ENCODE data around the gene TNFRSF11A. TPM values are rescaled to one million over a fixed set of nuclear protein-coding genes. Genes with fewer than 3 reads are reported as not detected.

The TNFRSF11A gene
- total RNA-seq, 3 donors from 2014 or later = 23.3 to 87.3 (median 59.3) TPM

DNA sequence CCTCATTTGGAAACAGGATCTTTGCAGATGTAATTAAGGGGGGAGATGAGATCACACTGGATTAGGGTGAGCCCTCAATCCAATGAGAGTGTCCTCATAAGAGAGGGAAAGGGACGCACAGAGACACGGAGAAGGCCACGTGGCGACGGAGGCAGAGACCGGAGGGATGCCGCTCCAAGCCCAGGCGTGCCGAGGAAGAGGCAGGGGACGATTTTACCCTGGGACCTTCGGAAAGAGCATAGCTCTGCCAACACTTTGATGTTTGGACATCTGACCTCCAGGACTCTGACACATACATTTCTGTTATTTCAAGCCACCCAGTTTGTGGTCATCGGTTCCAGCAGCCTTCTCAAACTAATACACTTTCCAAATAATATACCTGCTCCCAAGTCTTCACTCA, 113.3 kb downstream of the TNFRSF11A start:
- Histone ChIP-seq H3K4me1 (ENCODE audit: low read depth) (peaks cover 21% of the 10 kb centered on the region), H3K4me3 (no peak overlapping the region), H3K9me3 (no peaks in the 10 kb centered on the region), H3K36me3 (ENCODE audit: low read depth) (no peaks in the 10 kb centered on the region)
- TF ChIP-seq, protein P1, sequence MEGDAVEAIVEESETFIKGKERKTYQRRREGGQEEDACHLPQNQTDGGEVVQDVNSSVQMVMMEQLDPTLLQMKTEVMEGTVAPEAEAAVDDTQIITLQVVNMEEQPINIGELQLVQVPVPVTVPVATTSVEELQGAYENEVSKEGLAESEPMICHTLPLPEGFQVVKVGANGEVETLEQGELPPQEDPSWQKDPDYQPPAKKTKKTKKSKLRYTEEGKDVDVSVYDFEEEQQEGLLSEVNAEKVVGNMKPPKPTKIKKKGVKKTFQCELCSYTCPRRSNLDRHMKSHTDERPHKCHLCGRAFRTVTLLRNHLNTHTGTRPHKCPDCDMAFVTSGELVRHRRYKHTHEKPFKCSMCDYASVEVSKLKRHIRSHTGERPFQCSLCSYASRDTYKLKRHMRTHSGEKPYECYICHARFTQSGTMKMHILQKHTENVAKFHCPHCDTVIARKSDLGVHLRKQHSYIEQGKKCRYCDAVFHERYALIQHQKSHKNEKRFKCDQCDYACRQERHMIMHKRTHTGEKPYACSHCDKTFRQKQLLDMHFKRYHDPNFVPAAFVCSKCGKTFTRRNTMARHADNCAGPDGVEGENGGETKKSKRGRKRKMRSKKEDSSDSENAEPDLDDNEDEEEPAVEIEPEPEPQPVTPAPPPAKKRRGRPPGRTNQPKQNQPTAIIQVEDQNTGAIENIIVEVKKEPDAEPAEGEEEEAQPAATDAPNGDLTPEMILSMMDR (IDR thresholded peaks at IDR 0.05) = no peak
- ATAC-seq (no peak), DNase-seq (no peak)
- intact Hi-C loops (cut with DNase I, micrococcal nuclease) = no loop called here

DNA sequence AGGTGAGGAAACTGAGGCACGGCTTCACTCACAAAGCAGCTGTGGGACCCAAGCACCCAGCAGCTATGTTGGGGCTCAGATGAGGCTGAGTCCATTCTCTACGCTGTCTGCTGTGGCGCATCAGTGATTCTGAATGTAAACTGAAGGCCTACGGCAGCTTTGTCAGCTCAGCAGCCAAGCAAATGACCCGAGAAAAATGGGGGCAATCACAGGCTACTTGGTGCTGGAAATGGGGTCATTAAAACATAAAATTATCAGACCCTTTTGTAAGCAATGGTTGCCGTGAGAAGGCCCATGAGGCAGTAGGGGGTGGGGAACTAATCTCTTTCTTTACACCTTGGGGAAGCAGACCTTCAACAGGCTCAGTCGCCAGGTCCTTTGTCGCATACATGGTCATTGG, 113.8 kb downstream of the TNFRSF11A start:
- intact Hi-C loops (cut with DNase I, micrococcal nuclease) = no loop called here
- H3K9me3 ChIP-seq = no peaks in the 10 kb centered on the region
- ATAC-seq (no peak), DNase-seq (no peak)
- no peaks in the 10 kb centered on the region for H3K36me3 ChIP-seq (ENCODE audit: low read depth)
- H3K4me3 ChIP-seq = no peak overlapping the region
- H3K4me1 ChIP-seq (ENCODE audit: low read depth) = peaks cover 21% of the 10 kb centered on the region
- TF ChIP-seq, protein P1 (IDR thresholded peaks at IDR 0.05) = no peak

Other genes starting within 250 kb of the TNFRSF11A start
- gene PIGN, start 138.3 kb upstream of the TNFRSF11A start, total RNA-seq = 10 to 100 TPM; 29.5 to 40.4 (median 36.3) TPM
- gene RELCH, start 138.1 kb upstream of the TNFRSF11A start, total RNA-seq = 10 to 100 TPM; 39.0 to 60.2 (median 51.2) TPM
- 10 to 100 TPM; 22.2 to 27.5 (median 26.0) TPM for gene ZCCHC2, start 197.7 kb downstream of the TNFRSF11A start, total RNA-seq

Measured in mucosa of descending colon (tissue), 3 donors.